ENCODE results near the gene YIF1A.

Gene YIF1A

DNA sequence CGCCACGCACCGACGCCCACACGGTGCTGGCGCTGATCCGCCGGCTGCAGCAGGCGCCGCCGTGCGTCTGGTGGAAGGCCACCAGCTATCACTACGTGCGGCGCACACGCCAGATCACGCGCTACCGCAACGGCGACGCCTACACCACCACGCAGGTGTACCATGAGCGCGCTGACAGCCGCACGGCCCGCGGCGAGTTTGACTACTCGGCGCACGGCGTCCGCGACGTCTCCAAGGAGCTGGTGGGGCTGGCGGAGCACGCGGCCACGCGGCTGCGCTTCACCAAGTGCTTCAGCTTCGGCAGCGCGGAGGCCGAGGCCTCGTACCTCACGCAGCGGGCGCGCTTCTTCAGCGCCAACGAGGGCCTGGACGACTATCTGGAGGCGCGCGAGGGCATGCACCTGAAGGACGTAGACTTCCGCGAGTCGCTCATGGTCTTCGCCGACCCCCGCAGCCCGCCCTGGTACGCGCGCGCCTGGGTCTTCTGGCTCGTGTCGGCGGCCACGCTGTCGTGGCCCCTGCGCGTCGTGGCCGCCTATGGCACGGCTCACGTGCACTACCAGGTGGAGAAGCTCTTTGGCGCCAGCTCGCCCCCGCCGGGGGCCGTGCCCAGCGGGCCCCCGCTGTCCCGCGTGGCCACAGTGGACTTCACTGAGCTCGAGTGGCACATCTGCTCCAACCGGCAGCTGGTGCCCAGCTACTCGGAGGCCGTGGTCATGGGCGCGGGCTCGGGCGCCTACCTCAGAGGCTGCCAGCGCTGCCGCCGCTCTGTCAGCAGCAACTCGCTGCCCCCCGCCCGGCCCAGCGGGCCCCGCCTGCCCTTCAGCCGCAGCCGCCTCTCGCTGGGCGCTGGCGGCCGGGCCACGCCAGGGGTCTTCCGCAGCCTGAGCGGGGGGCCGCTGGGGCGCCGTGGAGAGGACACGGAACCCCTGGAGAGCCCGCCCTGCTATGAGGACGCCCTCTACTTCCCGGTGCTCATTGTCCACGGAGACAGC lies 6.0 kb upstream of the YIF1A start:
- DNase-seq (ENCODE audit: low spot score) = no peak
- no peak for TF ChIP-seq CTCF (IDR thresholded peaks at IDR 0.05; ENCODE audit: borderline replicate concordance, control extremely low read depth, extremely low read depth, insufficient read depth, missing control alignments)
- in situ Hi-C loops (cut with MboI; ENCODE audit: low sequenced_read_pairs, unreplicated experiment) = no loop called here

DNA sequence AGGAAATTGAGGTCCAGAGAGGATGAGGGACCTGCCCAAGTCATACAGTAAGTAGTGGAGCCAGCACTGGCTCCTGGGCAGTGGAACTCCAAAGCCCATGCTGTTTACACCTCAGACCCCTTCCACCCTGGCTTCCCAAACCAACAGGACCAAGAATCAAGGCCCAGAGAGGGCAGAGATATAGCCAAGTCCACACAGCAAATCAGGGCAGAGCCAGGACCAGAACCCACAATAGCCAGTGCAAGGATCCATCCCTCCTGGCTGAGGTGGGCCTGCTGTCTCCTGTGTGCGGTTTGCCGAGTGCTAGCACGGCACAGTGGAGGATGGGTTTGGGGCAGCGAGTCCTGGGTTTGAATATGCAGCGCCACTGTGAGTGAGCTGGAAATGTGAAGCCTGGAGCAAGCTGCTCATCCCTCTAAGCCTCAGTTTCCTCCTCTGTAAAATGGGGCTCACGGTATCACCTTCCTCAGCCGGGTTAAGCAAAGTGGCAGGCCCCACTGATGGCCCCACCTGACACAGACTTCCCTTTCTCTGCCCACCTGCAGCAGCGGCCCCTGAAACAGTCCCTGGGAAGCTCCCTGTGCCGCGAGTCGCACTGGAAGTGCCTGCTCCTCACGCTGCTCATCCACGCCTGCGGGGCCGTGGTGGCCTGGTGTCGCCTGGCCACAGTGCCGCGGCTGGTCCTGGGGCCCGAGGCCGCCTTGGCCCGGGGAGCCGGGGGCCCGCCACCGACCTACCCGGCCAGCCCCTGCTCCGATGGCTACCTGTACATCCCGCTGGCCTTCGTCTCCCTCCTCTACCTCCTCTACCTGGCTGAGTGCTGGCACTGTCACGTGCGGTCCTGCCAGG lies 5.1 kb upstream of the YIF1A start:
- TF ChIP-seq CTCF (IDR thresholded peaks at IDR 0.05; ENCODE audit: borderline replicate concordance, control extremely low read depth, extremely low read depth, insufficient read depth, missing control alignments) = no peak
- in situ Hi-C loops (cut with MboI; ENCODE audit: low sequenced_read_pairs, unreplicated experiment) = no loop called here
- DNase-seq (ENCODE audit: low spot score) = no peak

DNA sequence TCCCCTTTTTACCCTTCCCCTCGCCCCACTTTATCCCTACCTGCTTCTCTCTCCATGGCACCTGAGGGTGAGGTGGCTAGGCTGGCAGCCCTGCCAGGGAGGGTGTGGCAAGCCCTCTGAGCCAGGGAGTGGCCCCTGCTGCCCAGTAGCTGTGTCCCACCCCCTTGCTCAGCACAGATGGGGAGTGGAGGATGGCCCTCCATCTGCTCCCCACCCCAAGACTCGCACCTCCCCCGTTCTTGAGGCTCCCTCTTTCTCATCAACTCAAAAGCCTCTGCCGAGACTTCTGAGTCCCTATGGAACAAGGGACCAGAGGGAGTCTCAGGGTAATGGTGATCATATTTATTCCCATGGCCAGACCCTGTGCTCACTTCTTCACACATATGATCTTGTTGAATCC lies 4.4 kb upstream of the YIF1A start:
- no peak for TF ChIP-seq CTCF (IDR thresholded peaks at IDR 0.05; ENCODE audit: borderline replicate concordance, control extremely low read depth, extremely low read depth, insufficient read depth, missing control alignments)
- DNase-seq (ENCODE audit: low spot score) = no peak
- in situ Hi-C loops (cut with MboI; ENCODE audit: low sequenced_read_pairs, unreplicated experiment) = no loop called here

DNA sequence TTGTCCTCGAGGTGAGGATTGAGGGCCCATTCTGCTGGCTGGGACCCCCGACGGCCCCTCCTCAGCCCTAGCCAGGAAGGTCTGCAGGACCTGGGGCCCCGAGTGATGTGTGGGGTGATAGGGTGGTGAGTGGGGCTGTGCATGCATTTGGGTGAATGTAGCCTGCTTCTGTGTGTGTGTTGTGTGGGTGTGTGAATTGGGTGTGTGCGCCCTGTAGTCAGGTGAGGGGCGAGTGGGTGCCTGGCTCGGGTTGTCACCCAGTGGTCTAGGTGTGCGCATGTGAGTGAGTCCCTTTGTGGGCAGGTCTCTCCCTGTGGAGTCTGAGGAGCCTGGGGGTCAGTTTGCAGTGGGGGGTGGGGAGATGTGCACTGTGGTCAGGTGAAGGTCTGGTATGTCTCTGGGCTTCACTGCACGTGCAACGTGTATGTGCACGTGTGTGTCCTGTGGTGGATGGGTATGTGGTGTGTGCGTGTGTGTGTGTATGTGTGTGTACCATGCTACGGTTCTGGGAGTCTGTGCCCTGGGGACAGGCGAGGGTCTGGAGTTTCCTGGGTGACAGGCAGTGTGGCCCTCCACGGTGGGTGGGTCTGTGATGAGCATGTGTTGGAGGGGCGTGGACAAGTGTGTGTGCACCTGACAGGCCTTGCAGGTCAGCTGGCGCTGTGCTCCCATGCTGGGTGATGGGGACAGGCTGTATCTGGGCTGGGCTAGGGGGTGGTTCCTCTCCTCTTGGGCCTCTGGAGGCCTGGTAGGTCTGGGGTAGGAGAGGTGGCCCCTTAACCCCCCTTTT lies 3.8 kb upstream of the YIF1A start:
- no peak for TF ChIP-seq CTCF (IDR thresholded peaks at IDR 0.05; ENCODE audit: borderline replicate concordance, control extremely low read depth, extremely low read depth, insufficient read depth, missing control alignments)
- in situ Hi-C loops (cut with MboI; ENCODE audit: low sequenced_read_pairs, unreplicated experiment) = no loop called here
- DNase-seq (ENCODE audit: low spot score) = no peak

DNA sequence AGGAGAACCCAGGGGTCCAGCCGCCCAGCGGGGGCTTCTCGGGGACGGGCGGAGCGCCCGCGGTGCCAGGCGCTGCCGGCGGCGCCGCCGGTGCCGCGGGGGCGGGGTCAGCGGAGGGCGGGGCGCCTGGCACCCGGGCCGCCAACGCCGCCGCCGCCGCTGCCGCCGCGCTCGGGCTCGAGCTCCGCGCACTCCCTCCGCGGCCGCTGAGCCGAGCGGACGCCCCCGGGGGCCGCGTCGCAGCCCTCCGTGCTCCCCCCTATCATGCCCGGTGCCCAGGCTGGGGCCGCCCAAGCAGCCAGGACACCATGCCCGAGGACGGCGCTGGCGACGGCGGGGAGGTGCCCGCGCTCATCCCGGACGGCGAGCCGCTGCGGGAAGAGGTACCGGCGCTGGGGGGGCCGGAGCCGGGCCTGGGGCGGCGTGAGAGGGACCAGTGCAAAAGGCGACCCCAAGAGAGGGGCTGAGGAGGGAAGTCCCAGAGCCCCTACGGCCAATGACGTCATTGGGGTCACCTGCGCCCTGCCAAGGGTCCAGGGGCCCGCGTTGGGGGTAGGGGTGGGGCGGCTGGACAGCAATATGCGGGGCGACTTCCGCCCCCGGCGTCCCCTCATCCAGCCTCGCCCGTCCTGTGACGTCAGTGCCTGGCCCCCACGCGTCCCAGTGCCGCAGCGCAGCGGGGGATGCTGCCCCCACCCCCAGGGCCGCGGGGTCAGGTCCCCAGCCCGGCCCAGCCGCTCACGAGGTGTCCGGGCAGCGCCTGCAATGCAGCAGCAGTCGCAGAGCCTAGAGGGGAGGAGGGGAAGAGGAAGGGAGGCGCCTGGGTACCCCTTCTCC lies 3.0 kb upstream of the YIF1A start, which contains the start of gene TMEM151A:
TSS of gene TMEM151A (plus strand) at position 189 of the 837 bp plus-strand sequence. CDS start at position 309, 120 bp downstream.
- no peak for DNase-seq (ENCODE audit: low spot score)
- in situ Hi-C loops (cut with MboI; ENCODE audit: low sequenced_read_pairs, unreplicated experiment) = no loop called here
- no peak for TF ChIP-seq CTCF (IDR thresholded peaks at IDR 0.05; ENCODE audit: borderline replicate concordance, control extremely low read depth, extremely low read depth, insufficient read depth, missing control alignments)
